Head of caudate nucleus (tissue), 42 donors: Measurements from ENCODE around the gene CEP104.
A peak's percentile ranks its signal among the peaks of the same experiment; 100 is the strongest.

Source experiments
- DNase-seq, 42 donors: peaks; one replicate each; pipeline versions ENCODE4 v3.0.0 to v3.0.0-alpha.2; 2020 to 2021; ENCODE audit warnings: mixed read lengths in 7 of 42
- intact Hi-C: fragments of 100-400 bp; cut with DNase I; formaldehyde crosslinking; loops from one replicate; pipeline ENCODE4 v1.15.0; 2022

The CEP104 gene

DNA sequence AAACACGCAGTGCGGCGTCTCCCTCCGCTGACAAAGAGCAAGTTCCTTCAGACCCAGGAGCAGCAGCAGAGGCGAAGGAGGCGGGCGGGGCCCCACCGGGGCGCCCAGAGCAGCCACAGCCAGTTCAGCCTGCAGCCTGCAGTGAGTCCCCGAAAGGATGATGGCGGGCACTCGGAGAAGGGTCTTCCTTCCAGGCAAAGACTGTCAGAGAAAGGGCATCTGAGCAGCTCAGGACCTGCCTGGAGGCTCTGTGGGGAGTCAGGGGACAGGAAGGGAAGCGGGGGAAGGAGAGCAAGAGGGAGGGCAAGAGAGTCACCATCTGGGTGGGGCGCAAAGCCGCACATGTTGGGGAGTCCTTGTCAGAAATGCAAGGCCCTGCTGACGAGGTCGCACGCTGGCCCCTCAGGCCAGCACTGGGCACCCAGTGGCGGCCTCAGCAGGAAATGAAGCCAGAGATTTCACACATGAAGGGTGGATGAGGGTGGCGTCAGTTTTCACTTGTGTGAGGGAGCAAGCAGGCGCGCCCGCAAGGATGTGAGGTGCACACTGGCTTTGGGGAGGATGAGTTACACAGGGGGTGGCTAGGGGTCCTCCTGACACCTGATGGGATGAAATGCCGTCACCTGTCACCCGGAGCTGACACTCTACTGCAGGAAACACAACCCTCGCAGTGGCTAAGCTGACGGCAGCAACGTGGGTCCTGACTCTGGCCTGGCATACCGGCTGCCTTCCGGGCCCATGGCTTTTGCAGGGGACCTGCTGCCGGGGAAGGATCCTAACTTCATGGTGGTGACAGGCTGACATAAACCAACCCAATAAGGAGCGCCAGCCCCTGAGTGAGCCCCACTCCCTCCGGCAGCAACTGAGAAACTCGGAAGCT is 67.3 kb downstream of the CEP104 start:
- no peak for DNase-seq
- intact Hi-C loops, result no loop called here

DNA sequence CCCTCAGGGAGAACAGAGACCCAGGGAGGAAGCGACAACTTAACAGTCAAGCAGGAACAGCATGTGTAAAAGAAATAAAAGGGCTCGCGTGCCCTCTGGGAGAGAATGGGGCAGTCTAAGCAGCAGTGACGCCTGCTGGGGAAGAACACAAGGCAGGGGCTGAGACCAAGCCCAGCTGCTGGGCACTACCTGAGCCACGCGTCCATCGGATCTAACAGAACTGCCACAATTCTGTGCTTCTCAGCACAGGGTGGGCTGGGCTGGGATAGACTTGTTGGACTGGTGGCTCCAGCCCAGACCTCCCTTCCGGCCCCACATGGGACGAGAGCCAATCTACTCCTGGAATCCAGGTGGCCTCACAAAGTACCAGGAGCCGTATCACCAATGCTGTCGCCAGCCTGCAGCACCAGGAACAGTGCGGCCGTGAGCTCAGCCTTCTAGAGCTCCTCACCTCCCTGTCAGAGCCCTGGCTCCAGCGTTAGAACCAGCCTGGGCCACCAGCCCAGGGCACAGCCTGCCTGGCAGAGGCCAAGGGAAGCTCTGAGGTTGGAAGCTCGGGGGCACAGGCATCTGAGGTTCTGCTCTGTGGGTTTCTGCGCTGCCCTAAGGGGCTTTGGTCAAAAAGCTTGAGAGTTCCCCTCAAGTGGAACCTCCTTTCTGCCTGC is 68.1 kb downstream of the CEP104 start:
- DNase-seq, result no peak
- intact Hi-C loops, result no loop called here

DNA sequence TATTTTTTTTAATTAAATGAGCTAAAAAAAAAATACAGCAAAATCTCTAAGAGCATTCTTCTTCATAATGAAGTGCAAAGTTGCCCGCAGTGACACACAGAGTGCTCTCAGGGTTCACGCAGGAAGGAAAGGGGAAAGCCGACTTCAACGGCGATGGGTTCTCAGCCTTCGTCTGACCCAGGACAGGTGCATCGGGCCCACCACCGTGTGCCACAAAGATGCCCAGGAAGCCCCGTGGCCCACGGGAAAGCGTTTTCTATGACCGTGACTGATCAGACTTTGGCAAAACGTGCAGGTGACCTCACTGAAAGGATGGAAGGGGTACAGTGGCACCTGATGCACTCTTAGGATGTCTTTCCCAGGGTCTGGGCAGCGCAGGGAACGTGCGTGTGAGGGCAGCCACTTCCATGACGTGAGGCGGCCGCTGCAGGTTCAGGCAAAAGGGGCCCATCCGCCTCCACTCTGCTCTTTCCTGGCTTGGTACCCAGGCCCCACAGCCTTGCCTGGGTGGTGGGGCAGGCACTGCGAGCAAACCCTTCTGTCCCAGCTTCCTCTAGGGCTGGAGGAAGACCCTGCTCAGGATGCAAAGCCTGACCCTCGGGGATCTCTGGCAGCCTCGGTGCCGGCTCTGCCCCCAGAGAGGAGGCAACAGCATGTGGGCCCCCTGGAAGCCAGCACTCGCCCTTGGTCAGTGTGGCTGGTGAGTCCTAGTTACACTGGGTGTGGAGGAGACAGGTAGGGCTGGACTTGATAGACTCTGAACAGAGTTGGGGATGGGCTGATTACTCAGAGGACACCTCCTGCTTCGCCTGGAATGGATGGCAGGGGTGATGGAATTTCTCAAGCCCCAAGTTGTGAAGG is 69.0 kb downstream of the CEP104 start:
- no peak for DNase-seq
- intact Hi-C loops, result no loop called here

DNA sequence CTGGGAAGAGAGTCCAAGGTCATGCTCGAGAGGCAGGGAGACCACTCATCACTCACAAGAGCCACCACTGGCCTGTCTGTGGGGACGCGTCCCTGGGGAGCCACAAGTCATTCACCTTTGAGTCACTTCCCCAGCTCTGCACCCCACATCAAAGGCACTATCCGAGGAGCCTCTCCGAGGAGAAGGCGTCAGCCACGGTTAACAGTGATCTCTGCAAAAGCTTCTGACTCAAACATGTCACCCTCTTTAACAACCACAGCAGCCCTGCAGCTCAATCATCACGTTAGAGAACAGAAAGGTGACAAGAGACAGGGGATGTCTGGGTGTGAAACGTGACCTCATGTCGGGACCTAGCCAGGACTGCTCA is 69.7 kb downstream of the CEP104 start:
- DNase-seq, result peak in 10 of 42 donors; percentile 45 to 66 (median 52)
- intact Hi-C loops, result no loop called here

DNA sequence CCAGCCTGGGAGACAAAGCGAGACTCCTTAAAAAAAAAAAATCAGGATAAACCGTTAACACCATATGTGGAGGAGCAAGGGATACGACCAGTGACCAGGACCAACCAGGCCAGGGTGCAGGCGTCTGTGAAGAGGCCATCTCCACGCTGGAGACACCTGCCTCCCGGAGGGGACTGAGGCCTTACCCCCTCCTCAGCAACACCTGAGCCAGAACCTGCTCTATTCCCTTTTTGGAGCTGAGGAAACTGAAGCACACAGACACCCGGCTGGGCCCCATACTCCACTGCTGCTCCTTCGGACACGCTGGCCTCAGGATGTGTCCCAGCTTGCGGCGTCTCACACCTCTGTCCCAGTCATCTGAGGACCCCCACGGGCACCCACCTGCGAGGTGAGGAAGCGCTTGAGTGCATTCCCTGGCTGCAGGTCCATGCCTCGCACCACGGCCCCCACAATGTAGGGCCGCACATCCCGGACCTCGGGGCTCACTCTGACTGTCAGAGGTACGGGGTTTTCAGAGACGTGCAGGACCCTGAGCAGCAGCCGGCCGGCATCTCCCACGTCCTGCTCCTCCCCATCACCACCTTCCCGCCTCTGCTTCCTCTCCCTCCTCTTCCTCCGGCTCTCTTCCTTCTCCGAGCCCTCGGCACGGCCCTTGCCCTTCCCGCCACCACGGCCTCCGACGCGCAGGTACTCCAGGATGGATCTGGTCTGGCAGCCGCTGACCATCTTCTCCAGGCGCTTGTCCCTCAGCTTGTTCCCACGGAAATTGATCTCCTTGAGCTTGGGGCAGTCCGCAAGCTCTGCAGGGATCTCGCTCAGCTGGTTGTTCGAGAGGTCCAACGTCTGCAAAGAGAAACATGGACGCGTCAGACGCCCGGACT is 70.3 kb downstream of the CEP104 start:
- intact Hi-C loops, result no loop called here
- no peak for DNase-seq

DNA sequence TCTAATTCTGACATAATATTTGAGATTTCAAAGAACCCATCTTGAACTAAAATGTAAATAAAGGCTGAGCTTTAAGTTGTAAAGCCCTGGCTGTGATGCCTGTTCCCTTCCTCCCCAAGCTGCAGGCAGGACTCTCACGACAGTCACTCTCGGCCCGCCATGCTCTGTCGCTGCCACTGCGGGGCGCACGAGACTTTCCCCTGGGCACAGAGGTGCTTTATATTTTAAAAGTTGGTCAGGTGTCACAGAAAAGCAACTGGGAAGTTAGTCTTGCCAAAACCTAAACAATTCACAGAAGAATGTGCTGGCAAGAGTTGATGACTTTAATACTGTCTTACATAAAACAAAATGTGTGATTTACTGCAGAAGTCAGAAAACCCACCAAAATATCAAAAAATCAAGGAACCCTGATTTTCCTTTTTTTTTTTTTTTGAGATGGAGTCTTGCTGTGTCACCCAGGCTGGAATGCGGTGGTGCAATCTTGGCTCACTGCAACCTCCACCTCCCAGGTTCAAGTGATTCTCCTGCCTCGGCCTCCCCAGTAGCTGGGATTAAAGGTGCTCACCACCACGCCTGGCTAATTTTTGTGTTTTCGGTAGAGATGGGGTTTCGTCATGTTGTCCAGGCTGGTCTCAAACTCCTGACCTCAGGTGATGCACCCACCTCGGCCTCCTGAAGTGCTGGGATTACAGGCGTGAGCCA is 71.4 kb downstream of the CEP104 start:
- DNase-seq, result peak in 6 of 42 donors; percentile 37 to 60 (median 54)
- intact Hi-C loops, result no loop called here

DNA sequence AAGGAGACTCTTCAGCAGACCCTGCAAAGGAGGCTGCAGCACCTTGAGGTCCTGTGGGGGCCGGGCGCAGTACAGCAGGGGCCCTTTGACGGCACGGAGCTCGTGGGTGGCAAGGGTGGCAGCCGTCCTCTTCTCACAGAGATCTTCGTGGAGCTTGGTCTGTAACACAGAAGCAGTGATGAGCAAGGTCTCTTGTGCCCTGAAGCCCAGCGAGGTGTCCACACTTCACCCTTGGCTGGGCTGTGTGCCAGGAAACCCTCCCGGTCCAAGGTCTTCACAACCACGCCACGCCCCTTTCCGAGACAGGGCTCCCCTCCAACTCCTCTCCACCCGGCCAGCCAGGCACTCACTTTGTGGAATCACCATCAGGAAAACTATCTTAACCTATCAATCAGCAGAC is 72.0 kb downstream of the CEP104 start:
- DNase-seq, result no peak
- intact Hi-C loops, result no loop called here

DNA sequence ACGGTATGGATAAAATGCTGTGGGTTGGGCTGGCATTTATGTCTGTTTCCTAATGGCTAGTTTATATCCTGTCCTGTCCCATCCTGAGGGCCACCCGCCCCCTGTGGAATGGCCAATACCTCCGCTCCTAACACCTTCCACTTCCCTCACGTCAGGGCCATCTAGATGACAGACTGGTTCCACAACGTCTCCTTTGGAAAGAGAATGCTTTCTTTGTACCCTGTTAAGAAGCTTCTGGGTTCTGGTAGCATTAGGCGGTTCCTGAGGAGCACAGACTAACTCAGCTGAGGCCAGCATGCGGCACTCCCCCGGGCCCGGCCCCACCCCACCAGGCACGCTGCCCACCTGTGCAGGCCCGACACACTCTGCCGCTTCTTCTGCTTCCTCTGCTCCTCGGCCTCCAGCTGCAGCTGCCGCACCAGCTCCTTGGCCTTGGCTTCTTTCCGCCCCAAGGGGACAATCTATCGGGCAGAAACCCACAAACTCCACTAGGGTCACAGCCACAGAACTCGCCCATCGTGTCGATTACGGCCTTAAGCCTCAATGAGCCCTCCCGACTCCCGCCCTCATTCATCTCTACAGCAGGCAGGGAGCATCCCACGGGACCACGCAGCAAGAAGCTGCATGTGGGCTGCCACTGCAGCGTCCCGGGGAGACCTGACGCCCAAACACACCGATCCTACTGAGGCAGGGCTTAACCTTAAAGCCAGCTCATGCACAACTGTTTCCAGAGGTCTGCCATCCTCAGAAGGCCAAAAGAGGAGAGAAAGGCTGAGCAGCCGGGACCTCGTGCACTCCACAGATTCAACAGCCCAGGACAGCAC is 73.1 kb downstream of the CEP104 start:
- intact Hi-C loops, result no loop called here
- peak in 22 of 42 donors; percentile 39 to 77 (median 57) for DNase-seq

DNA sequence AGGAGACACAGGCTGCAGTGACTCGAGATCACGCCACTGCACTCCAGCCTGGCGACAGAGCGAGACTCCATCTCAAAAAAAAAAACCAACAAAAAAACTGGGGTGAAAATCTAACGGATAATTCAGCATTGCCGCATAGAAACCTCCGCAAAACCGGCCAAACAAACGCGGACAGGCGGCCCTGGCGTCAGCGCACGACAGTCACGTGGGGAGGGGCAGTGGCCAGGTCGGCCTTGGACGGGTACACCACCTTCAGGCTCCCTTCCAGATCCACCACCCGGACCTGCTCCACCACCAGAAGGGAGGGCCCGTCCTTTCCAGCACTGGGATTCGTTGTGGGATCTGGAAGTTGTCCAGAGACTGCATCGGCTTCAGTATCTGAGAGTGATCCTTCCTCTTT is 76.1 kb downstream of the CEP104 start:
- intact Hi-C loops, result no loop called here
- no peak for DNase-seq

DNA sequence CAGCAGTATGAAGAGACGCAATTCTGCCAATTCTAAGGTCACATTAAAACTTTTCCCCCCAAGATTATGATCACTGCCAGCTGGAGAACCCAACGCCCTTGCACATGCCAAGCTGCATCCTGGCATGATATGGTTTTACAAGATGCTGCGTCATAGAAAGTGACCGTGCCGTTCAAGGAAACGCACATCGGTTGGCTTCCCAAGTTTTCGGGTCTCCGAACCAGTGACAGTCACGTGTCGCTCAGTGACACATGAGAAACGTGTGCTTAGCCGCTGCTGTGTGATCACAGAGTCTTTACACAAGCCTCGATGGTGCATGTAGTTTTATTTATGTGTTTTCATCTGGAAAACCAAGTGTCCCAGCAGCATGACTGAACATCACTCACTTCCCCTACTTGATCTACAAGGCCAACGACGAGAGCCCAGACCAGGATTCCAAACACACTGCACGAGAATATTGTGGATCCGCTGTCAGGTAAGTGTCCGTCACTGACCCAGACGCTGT is 77.0 kb downstream of the CEP104 start:
- intact Hi-C loops, result no loop called here
- no peak for DNase-seq

DNA sequence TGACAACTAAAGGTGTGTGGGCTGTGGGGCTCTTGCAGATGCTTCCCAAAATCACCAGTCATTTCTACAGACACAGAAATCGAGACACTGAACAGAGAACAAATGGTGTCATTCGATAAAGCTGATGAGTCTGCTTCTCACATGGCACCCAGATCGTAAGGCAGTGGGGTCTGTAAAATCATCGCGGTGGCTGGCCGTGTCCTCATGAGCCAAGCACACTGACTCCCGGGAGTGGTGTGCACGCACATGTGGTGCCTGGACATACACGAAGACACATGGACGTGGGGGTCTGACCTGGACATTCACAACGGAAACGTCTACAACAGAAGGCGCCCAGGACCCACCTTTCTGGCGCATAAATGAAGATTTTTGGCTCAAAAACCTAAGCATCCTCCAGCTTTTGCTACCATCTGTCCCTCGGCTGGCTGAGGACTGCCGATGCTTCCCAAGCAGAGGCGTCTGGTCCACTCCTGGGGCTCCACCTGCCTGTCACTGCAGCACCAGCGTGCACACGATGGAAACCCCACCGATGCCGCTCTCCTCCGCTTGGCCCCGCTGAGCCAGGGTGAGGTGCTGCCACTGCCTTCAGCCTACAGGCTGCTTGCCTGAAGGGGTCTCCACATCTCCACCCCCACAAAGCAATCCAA is 77.6 kb downstream of the CEP104 start:
- no peak for DNase-seq
- intact Hi-C loops, result no loop called here

DNA sequence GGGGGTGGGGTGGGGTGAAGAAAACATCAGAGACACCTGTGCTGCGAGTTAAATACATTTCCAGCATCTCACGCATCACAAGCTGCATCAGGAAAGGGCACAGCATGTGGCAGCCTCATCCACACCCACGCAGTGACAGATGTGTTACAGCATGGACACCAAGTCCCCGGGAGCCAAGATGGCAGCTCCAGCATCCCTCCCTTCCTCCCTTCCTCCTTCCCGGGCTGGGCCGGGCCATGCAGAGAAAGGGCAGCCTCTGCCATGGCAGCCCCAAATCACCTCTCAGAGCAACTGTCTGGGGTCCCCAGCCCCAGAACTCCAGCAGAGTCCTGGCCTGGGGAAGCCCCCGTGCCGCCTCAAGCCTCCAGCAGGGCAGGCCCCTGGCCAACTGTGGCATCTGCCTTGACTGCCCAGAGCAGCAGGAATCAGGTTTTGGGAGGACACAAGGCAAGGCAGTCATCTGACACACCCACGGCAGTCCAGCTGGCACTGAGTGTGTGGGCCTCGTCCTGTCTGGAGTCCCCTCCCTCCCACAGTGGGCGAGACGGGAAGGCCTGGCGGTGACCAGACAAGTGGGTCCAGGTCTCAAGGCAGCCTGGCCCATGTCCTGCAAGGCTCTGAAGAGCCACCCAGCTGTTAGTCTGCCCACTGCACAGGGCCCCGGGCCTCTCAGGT is 78.3 kb downstream of the CEP104 start:
- no peak for DNase-seq
- intact Hi-C loops, result no loop called here

DNA sequence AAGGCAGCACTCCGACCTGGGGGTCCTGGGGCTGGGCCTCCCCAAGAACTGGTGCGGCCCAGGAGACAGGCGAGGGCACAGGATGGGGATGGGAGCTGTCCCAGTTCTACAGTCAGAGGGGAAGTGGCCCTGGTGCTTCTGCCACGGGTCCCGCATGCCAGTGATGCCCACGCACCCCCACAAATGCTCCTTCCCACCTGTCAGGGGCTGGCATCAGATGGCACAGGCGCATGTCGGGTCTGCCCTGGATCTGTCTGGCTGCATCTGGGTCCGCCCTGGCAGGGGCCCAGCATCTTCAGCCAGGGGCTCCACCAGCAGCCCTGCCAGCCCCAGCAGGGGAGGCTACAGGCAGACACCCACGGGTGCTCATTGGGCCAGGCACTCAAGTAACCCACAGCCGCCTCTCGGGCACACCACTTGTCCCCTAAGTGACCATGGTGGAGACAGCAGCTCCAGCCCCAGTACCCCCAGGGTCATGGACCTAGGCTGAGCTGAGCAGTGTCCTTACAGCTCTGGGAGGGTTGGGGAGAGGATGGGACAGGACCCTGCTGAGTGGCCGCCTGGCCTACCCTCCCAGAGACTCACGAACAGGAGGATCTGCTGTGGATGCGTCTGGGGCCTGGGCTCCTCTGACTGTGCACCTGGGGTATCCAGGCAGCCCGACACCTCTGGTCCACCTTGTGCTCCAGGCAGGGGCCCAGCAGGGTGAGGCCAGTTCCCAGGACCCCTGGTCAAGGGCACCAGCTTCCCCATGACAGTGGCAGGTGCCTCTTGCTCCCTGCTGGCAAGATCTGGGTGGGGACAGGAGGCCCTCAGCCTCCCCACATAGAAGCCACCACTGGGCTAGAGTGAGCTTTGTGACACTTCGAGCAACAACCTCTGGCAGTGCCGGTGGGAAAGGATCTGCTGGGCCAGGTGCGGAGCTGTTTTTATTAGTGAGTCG is 79.1 kb downstream of the CEP104 start:
- no peak for DNase-seq
- intact Hi-C loops, result no loop called here

DNA sequence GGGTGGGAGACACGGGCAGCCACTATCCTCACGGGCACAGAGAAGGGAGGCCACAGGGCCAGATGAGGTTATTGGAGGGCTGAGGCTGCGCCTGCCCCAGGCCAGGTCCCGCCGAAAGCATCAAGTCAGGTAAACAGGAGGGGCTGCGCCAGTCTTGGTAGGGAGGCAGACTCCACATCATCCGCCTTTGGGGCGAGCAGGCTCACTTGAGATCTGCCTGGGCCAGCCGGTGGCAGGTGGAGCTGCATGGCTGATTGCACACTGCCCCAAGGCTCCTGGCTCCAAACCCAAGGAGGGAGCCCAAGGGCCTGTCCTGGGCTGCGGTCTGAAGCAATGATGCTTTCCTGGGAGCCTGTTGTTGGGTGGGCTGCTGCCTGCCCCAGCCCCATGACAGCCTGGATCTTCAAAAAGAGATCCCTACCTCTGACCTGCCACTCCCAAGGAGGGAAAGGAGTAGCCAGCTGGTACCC is 79.9 kb downstream of the CEP104 start:
- intact Hi-C loops, result no loop called here
- DNase-seq, result no peak
